Activated CD4-positive, alpha-beta T cell treated with anti-CD3 and anti-CD28 coated beads for 1 hour (primary cell): ENCODE results near the gene ST13.
"Not testable (repeated sequence)": the region's sequence is repeated elsewhere in the genome, so short reads cannot be mapped to it uniquely, and the experiment has no call there.

ENCODE experiments used
- DNase-seq: peaks from one replicate; pipeline ENCODE4 v3.0.0-alpha.2; 2020

The ST13 gene

DNA sequence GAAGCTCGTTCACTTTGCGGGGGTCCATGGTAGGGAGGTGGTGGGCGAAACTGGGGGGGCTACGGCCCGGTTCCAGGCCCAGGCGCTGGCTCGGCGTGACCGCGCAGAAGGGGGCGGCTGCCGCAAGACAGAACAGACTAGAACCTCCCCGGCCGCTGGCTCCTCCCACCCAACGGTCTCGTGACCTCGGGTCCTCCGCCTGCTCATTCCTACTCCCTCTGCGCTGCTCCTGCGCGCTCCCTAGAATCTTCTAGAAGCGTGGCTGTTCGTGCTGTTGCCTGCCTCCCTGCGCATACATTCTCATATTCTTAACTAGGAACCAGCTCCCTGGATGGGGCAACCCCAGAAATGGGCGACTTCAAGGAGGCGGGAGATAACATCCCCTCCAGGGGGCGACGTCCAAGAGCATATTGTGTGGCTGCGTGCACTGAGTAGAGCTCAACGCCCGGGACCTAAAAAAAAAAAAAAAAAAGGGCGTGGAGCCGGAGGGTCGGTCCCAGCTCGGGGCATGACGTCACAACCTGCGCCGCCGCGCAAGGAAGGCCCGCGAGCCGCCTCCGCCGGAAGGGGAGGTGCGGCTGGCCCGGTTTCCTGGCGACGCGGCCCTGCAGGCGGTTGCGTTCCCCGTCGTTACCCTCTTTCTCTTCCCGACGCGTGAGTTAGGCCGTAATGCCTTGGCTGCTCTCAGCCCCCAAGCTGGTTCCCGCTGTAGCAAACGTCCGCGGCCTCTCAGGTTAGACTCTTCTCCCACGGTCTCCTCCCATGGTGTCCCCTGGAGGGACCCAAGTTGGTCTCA is at the start of gene ST13, which contains the start of gene XPNPEP3:
ST13 (minus strand) TSS at position 127 of the 796 bp plus-strand sequence; CDS start at position 28, 99 bp downstream.
XPNPEP3 (plus strand) TSS at position 636 of the 796 bp plus-strand sequence; CDS start at position 670, 34 bp downstream.
- peak; percentile 96 for DNase-seq

GRCh38 chr22:40904101-40904500 is 47.7 kb upstream of the ST13 start:
- no peak for DNase-seq

GRCh38 chr22:40898850-40899357 is 42.5 kb upstream of the ST13 start:
- no peak for DNase-seq

GRCh38 chr22:40894417-40894816 is 38.0 kb upstream of the ST13 start:
- no peak for DNase-seq

- no peak for DNase-seq
These were observed 34.4 kb upstream of the ST13 start for GRCh38 chr22:40890881-40891280.

- no peak for DNase-seq
These were observed 32.7 kb upstream of the ST13 start for GRCh38 chr22:40889116-40889515.

DNA sequence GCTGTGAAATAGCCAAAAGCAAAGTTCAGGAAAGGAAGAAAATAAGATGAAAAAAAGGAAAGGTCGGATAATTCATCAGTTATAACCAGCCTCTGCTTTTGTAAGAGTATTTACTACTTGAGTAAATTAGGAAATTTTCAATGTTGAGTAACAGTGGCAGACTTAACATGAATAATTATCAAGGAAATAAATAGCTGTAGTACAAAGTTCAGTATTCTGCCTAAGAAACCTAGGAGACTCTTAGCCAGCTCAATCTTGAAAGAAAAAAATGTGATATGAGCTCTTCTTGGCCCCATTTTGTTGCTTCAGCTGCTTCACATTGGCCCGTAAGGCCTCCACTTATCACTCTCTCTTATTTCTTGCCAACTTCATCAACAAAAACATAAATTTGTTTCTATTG is 22.5 kb upstream of the ST13 start:
- no peak for DNase-seq

- no peak for DNase-seq
These were observed 21.0 kb upstream of the ST13 start for GRCh38 chr22:40877488-40877887.

DNA sequence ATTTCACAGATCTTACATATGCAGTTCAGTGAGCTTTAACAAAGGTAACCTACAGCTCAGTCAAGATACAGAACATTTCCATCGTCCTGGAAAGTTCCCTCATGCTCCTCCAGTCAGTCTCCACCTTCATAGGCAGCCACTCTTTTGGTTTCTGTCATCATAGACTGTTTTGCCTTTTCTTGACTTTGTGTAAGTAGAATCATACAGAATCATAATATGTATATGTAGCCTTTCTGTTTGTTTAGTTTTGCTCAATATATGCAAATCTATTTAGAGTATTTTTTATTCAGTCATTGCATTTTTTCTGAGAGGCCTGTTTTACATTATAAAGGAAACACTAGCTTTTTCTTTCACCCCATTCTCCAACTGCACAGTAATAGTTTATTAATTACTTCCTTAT is 20.5 kb upstream of the ST13 start:
- DNase-seq = no peak

DNA sequence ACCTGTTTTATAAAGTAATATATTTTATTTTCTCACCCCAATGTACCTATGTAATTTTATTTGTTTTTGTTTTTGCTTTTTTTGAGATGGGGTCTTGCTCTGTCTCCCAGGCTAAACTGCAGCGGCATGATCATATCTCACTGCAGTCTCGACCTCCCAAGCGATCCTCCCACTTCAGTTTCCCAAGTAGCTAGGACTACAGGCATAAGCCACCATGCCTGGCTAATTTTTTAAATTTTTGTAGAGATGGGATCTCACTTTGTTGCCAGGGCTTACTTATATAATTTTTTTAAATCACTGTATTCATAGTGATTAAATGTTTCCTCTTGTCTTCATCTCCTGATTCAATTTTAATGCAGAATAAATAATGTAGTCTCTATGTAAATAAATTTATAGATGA is 18.7 kb upstream of the ST13 start:
- DNase-seq = no peak

GRCh38 chr22:40874016-40874415 is 17.6 kb upstream of the ST13 start:
- DNase-seq = no peak

GRCh38 chr22:40868379-40868778 is 11.9 kb upstream of the ST13 start:
- not testable (repeated sequence) for DNase-seq

- DNase-seq = no peak
These were observed 10.7 kb upstream of the ST13 start for GRCh38 chr22:40867109-40867508.

- DNase-seq = no peak
These were observed 6.1 kb upstream of the ST13 start for GRCh38 chr22:40862537-40862936.

GRCh38 chr22:40862013-40862412 is 5.6 kb upstream of the ST13 start, which contains the start of gene DNAJB7:
TSS of gene DNAJB7 (minus strand) at chr22:40862113. CDS start at chr22:40861994, 119 bp downstream.
- no peak for DNase-seq

DNA sequence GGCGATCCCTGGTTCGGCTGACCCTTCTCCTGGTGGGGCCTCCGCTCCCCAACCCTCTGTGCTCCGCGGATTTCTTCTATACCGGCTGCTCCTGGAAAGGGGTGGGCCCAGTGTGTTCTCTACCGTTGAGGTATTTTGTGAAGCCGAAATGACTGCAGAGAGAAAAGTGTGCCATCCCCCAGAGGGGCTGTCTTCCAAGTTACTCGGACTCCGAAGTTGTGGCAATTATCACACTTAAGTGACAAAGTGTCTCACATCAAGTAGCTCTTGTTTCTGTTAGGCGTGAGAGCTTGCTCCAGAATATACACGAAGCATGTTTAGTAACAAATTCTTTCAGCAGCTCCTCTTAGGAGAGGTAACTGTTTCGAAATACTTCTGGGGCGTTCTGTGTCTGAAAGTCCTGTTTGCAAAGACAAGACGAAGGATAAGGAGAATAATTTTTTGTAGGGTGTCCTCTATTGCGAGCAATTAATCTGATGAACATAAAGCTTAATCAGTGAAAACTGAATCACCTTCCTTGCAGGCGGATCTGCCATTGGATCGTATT is 943 bp upstream of the ST13 start:
- no peak for DNase-seq

GRCh38 chr22:40855979-40856512 is 393 bp downstream of the ST13 start:
- DNase-seq = no peak

DNA sequence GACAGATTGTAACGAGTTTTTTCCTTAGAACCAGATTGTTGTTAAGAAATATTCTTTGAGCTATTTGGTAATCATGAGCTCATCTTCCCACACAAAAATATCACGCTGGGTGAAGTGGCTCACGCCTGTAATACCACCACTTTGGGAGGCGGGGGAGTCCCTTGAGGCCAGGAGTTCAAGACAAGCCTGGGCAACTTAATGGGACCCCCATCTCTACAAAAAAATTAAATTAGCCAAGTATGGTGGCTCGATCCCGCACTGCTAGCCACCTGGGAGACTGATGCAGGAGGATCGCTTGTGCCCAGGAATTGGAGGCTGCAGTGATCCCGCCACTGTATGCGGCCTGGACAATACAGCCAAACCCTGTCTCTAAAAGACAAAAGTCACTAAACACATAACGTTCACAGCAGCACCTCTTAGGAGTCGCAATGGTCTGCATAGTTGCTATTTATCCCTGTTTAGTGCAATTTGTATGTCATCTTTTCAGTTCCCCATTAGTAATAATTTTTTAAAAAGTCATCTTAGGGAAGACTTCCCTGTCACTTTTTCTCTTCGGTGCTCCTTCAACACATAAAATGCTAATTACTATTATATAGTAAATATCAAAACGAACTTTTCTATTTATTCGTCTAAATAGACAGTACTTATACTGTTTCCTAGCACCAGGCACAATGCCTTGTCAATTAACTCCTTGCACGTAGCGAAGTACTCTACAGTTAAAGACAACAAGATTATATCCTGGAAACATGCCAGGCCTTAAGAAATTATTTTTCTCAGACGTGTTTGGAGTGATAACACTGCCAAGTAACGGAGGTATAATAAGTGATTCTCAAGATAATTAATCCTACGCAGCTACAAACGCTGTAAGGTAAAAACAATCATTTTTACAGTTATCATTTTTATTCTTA is 1.1 kb downstream of the ST13 start:
- DNase-seq = no peak

DNA sequence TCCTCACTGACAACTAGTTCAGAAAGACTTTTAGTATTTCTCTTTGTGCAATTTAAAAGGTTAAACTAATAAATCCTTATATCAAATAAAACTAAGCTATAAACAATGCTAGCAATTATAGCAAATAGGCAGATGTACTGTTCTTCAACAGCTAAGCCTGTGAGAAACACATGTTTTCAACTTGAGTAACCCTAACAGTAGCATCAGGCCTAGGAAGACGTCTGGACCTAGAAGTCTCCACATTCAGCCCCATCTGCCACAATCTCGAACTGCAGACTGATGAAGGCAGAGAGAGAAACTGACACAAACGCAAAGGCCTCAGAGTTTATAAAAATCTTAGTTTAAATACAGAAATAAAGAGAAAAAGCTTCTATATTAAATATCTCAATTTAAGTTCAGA is 2.5 kb downstream of the ST13 start:
- no peak for DNase-seq

DNA sequence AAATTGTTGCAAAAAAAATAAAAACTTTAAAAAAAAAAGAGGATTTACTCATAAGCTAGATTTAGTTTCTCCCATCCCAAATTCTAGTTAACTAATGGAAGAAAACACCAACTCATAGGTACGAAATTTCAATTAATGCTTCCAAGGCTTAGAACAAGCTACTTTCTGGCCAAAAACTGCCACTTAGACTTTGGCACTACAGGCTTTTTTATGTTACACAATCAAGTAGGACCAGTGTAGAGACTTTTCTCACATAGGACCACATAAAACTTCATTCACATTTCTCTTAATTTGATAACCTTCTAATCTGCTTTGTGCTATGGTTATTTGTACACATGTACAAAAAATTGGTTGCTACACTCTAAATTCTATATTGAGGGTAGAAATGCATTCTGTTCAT is 3.1 kb downstream of the ST13 start:
- no peak for DNase-seq

- not testable (repeated sequence) for DNase-seq
These were observed 10.6 kb downstream of the ST13 start for GRCh38 chr22:40845816-40846215.

DNA sequence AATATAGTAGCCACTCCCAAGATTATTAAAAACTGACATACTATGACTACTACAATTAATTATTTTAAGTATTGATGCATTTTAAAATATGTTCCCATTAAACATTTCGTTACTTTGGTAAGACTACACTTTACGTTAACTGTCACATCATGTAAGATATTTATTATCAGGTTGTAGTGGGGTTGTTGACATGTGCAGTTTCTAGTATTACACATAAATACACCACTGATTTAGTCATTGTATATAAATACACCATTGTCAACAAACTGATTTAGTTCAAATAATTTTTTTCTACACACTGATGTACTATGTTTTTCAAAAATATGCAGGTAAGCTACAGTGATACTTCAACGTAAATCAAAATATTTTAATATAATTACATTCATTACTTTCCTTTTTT is 11.5 kb downstream of the ST13 start:
- no peak for DNase-seq

- DNase-seq = no peak
These were observed 18.0 kb downstream of the ST13 start for GRCh38 chr22:40838486-40838885.
